CD4-positive, alpha-beta T cell treated with Interleukin-6 for 4 hours (primary cell): ENCODE data around the gene MSANTD3.
A peak's percentile ranks its signal among the peaks of the same experiment; 100 is the strongest.
"Not testable (repeated sequence)": the region's sequence is repeated elsewhere in the genome, so short reads cannot be mapped to it uniquely, and the experiment has no call there.

Experiments
- DNase-seq: peaks from one replicate; pipeline ENCODE4 v3.0.0-alpha.2; 2020; ENCODE audit warnings: mixed read lengths

Gene MSANTD3

GRCh38 chr9:100426530-100427365 lies at the start of gene MSANTD3:
Gene MSANTD3 (plus strand): TSS chr9:100427143. CDS start chr9:100441939, 14,796 bp downstream.
- peak; percentile 70 for DNase-seq

- DNase-seq, result no peak
These were observed 47.1 kb upstream of the MSANTD3 start for GRCh38 chr9:100379862-100380261.

GRCh38 chr9:100392989-100393388 lies 34.0 kb upstream of the MSANTD3 start:
- not testable (repeated sequence) for DNase-seq

- DNase-seq, result no peak
These were observed 32.8 kb upstream of the MSANTD3 start for GRCh38 chr9:100394032-100394695.

- no peak for DNase-seq
These were observed 32.1 kb upstream of the MSANTD3 start for GRCh38 chr9:100394816-100395215.

GRCh38 chr9:100396769-100397168 lies 30.2 kb upstream of the MSANTD3 start:
- no peak for DNase-seq

- no peak for DNase-seq
These were observed 29.2 kb upstream of the MSANTD3 start for GRCh38 chr9:100397529-100398266.

GRCh38 chr9:100401042-100401441 lies 25.9 kb upstream of the MSANTD3 start:
- DNase-seq, result no peak

- DNase-seq, result no peak
These were observed 20.0 kb upstream of the MSANTD3 start for GRCh38 chr9:100406962-100407361.

- DNase-seq, result no peak
These were observed 18.3 kb upstream of the MSANTD3 start for GRCh38 chr9:100408546-100409175.

- DNase-seq, result no peak
These were observed 17.8 kb upstream of the MSANTD3 start for GRCh38 chr9:100409176-100409556.

- DNase-seq, result peak; percentile 91
These were observed 15.3 kb upstream of the MSANTD3 start for GRCh38 chr9:100411472-100412283.

- no peak for DNase-seq
These were observed 13.0 kb upstream of the MSANTD3 start for GRCh38 chr9:100413839-100414420.

- DNase-seq, result no peak
These were observed 9.1 kb upstream of the MSANTD3 start for GRCh38 chr9:100417815-100418214.

GRCh38 chr9:100419166-100419565 lies 7.8 kb upstream of the MSANTD3 start:
- DNase-seq, result no peak

- not testable (repeated sequence) for DNase-seq
These were observed 5.8 kb upstream of the MSANTD3 start for GRCh38 chr9:100421116-100421515.

- no peak for DNase-seq
These were observed 1.2 kb upstream of the MSANTD3 start for GRCh38 chr9:100425758-100426157.

GRCh38 chr9:100426189-100426529 lies 784 bp upstream of the MSANTD3 start:
- DNase-seq, result no peak

GRCh38 chr9:100427366-100428263 lies 672 bp downstream of the MSANTD3 start:
- DNase-seq, result no peak

- DNase-seq, result no peak
These were observed 2.1 kb downstream of the MSANTD3 start for GRCh38 chr9:100428871-100429654.
